Left lung (tissue), 10 donors: ENCODE data around the gene DDX51. TPM values are rescaled to one million over a fixed set of nuclear protein-coding genes. Genes with fewer than 3 reads are reported as not detected.

Source experiments
- ATAC-seq: fragments of 200-7000 bp; cut with Tn5 transposase; one replicate; pipeline ENCODE4 v1.9.1; 2020; ENCODE audit warnings: moderate library complexity
- DNase-seq, 4 donors: peaks; one replicate each; pipeline ENCODE4 v3.0.0-alpha.2; 2013 to 2020
- H3K27ac ChIP-seq, 2 donors: fragments of 200-600 bp; sonication (generic) in 1 of 2; one replicate each; pipeline versions ENCODE4 v1.5.0 to v1.8.0; 2020 to 2021
- H3K27me3 ChIP-seq, 2 donors: fragments of 200-600 bp; sonication (generic) in 1 of 2; one replicate each; pipeline versions ENCODE4 v1.5.0 to v1.8.0; 2020 to 2021
- H3K36me3 ChIP-seq, 2 donors: fragments of 200-600 bp; sonication (generic) in 1 of 2; one replicate each; pipeline versions ENCODE4 v1.5.0 to v1.8.0; 2020 to 2021
- H3K4me1 ChIP-seq, 2 donors: fragments of 200-600 bp; one replicate each; pipeline ENCODE4 v1.8.0; 2021
- H3K4me3 ChIP-seq, 2 donors: fragments of 200-600 bp; sonication (generic) in 1 of 2; one replicate each; pipeline versions ENCODE4 v1.5.0 to v1.8.0; 2020 to 2021; ENCODE audit warnings: mild to moderate bottlenecking in 1 of 2
- H3K9me3 ChIP-seq, 2 donors: fragments of 200-600 bp; sonication (generic) in 1 of 2; one replicate each; pipeline versions ENCODE4 v1.5.0 to v1.8.0; 2020 to 2021
- CTCF ChIP-seq, 2 donors: fragments of 200-600 bp; sonication (generic) in 1 of 2; IDR thresholded peaks; one replicate each; pipeline versions ENCODE4 v1.5.0 to v1.8.0; 2021; ENCODE audit warnings: antibody characterized with exemption in 2 of 2
- intact Hi-C, 2 donors: fragments of 100-400 bp; cut with DNase I; formaldehyde crosslinking; loops; one replicate each; pipeline versions ENCODE4 v1.11.2 to v1.14.2; 2022
- polyA plus RNA-seq, 6 donors: library from polyadenylated mRNA; unstranded; fragments of 120-200 nt; gene quantifications; one replicate each; pipeline ENCODE4 v1.2.1, GENCODE V29; 2013; ENCODE audit not compliant: insufficient read length in 6 of 6
- total RNA-seq, 2 donors: library from RNA; stranded (reverse); fragmentation: NEBNext Ultra II Directional; extraction: Animal tissue kit (Norgen Biotek cat#: 25700); gene quantifications; one replicate each; pipeline ENCODE4 v1.2.1, GENCODE V29; 2021
- donor health status: DM: no; HTN: yes; CAD: no.
- donor health status: DM: no; HTN: no; CAD: no.

Gene DDX51
- total and polyA plus RNA-seq, 8 donors, result 11.7 to 27.6 (median 18.6) TPM

- H3K36me3 ChIP-seq, result peaks cover 3 to 91% of the 10 kb centered on the region in 2 donors
Measured at GRCh38 chr12:132118876-132119275, 25.2 kb downstream of the DDX51 start.

GRCh38 chr12:132117558-132117875 is 26.6 kb downstream of the DDX51 start:
- peaks cover 3 to 88% of the 10 kb centered on the region in 2 donors for H3K36me3 ChIP-seq
- no peak for ATAC-seq

More at GRCh38 chr12:132118876-132119275, 25.2 kb downstream of the DDX51 start:
- TF ChIP-seq CTCF (IDR thresholded peaks at IDR 0.05), result no peak
- H3K9me3 ChIP-seq, result no peaks in the 10 kb centered on the region
- no peaks in the 10 kb centered on the region for H3K27me3 ChIP-seq
- intact Hi-C loops, result no loop called here
- DNase-seq (no peak), ATAC-seq (no peak)
- no peaks in the 10 kb centered on the region for H3K4me1 ChIP-seq
- H3K27ac ChIP-seq, result no peak overlapping the region
- no peak overlapping the region for H3K4me3 ChIP-seq

GRCh38 chr12:132116709-132117557 is 27.2 kb downstream of the DDX51 start:
- no peaks in the 10 kb centered on the region for H3K9me3 ChIP-seq
- no peaks in the 10 kb centered on the region for H3K27me3 ChIP-seq
- H3K4me3 ChIP-seq, result no peak overlapping the region
- peaks cover 3 to 86% of the 10 kb centered on the region in 2 donors for H3K36me3 ChIP-seq
- no peak for ATAC-seq
- H3K4me1 ChIP-seq, result no peaks in the 10 kb centered on the region
- intact Hi-C loops, result no loop called here
- H3K27ac ChIP-seq, result no peak overlapping the region
- no peak for TF ChIP-seq CTCF (IDR thresholded peaks at IDR 0.05)
- peak in 2 of 4 donors; percentile 22 to 77 for DNase-seq

More at GRCh38 chr12:132117558-132117875, 26.6 kb downstream of the DDX51 start:
- intact Hi-C loops, result no loop called here
- Histone ChIP-seq H3K9me3 (no peaks in the 10 kb centered on the region), H3K4me3 (no peak overlapping the region), H3K27ac (no peak overlapping the region), H3K27me3 (no peaks in the 10 kb centered on the region), H3K4me1 (no peaks in the 10 kb centered on the region)
- no peak for TF ChIP-seq CTCF (IDR thresholded peaks at IDR 0.05)
- DNase-seq, result peak in 1 of 4 donors; percentile 4

GRCh38 chr12:132115500-132115899 is 28.6 kb downstream of the DDX51 start:
- intact Hi-C loops, result no loop called here
- no peak for TF ChIP-seq CTCF (IDR thresholded peaks at IDR 0.05)
- peaks cover 3 to 87% of the 10 kb centered on the region in 2 donors for H3K36me3 ChIP-seq

GRCh38 chr12:132114667-132115066 is 29.5 kb downstream of the DDX51 start:
- TF ChIP-seq CTCF (IDR thresholded peaks at IDR 0.05), result no peak

More at GRCh38 chr12:132115500-132115899, 28.6 kb downstream of the DDX51 start:
- no peak overlapping the region for H3K27ac ChIP-seq
- no peaks in the 10 kb centered on the region for H3K27me3 ChIP-seq
- no peak overlapping the region for H3K4me3 ChIP-seq
- DNase-seq (peak in 1 of 4 donors; percentile 9), ATAC-seq (no peak)
- H3K4me1 ChIP-seq, result no peaks in the 10 kb centered on the region
- no peaks in the 10 kb centered on the region for H3K9me3 ChIP-seq

More at GRCh38 chr12:132114667-132115066, 29.5 kb downstream of the DDX51 start:
- H3K27ac ChIP-seq, result no peak overlapping the region
- H3K36me3 ChIP-seq, result peaks cover 3 to 89% of the 10 kb centered on the region in 2 donors
- DNase-seq (no peak), ATAC-seq (no peak)
- no peaks in the 10 kb centered on the region for H3K9me3 ChIP-seq
- no peaks in the 10 kb centered on the region for H3K27me3 ChIP-seq
- no peaks in the 10 kb centered on the region for H3K4me1 ChIP-seq
- H3K4me3 ChIP-seq, result no peak overlapping the region
- intact Hi-C loops, result no loop called here
